Cerebellar cortex (tissue), 1 donor: Measurements from ENCODE around the gene NACC2.

Source experiments
- DNase-seq: peaks from one replicate; pipeline ENCODE4 v3.0.0-alpha.2; 2015; ENCODE audit warnings: low spot score

The NACC2 gene

DNA sequence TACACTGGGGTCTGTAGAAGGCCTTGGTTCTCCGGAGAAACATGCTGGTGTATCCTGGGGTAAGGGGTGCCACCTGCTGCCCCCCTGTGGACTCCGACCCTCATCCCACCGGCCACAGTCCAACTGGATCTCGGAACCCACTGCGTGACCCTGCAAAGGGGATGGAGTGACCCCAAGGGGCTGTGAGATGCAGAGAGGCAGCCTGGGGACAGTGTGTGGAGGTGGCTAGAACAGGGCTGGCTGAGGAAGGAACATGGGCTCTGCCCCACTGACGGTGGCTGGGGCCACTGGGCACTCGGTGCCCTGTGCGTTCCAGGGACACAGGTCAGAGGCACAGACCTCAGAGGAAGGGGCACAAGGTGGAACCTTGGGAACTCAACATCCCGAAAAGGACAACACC lies 2.3 kb downstream of the NACC2 start:
- DNase-seq: no peak

GRCh38 chr9:136092353-136092650 lies 2.8 kb downstream of the NACC2 start:
- DNase-seq: no peak

- no peak for DNase-seq
Measured at GRCh38 chr9:136091582-136092352, 3.3 kb downstream of the NACC2 start.

- no peak for DNase-seq
Measured at GRCh38 chr9:136090768-136091581, 4.1 kb downstream of the NACC2 start.

GRCh38 chr9:136090056-136090735 lies 4.9 kb downstream of the NACC2 start:
- no peak for DNase-seq

GRCh38 chr9:136089697-136090045 lies 5.4 kb downstream of the NACC2 start:
- no peak for DNase-seq

DNA sequence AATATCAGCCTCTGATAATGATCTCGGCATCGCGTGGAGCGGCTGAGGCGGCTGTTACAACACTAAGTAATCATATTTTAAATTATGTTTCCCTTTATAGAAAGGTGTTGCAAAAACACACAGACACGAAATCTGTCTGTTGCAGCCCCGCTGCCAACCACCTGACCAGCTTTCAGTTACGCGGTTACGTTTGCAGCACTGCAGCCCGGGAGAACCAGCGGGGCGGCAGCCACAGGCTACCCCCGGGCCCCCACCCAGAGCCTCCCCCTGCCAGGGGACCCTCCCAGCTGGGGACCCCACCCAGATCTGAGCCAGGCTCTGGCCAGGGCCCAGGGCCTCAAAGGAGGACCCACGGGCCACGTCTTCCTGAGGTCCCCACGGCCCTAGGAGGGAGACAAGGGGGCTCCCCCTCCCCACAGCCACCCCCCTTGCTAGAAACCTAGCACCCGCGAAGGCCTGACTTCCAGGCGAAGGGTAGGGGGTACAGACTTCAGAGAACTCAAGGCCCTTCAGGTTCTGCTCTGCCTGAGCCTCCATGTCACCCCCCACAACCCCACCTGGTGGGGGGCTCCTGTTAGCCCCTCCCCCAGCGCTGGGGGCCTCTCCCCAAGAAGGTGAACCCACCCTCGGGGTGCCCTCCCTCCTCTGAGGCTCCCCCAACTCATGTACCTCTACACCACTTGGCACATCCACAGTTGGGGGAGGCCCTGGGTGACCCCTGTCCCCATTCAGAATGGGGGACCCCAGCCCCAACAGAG lies 6.0 kb downstream of the NACC2 start:
- no peak for DNase-seq

DNA sequence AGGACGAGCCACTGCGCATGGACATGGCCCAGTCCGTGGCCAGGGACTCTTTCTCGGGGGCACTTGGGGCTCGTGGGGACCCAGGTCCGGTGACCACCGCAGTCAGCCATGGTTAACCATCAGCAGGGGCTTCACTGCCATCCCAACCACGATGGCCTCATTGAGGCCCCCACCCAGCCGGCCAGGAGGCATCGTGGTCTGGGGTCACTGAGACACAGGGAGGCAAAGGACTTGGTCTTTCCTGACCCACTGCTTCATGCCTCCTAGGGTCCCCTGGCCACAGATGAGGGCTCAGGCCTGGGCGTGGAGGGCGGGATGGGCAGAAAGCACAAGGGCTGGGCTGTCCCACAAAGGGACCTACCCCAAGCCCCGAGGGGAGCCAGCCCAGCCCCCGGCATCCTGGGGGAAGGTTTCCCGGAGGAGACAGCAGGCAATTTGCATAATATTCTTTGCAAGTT lies 6.6 kb downstream of the NACC2 start:
- DNase-seq: no peak

GRCh38 chr9:136087741-136088480 lies 7.2 kb downstream of the NACC2 start:
- DNase-seq: no peak

DNA sequence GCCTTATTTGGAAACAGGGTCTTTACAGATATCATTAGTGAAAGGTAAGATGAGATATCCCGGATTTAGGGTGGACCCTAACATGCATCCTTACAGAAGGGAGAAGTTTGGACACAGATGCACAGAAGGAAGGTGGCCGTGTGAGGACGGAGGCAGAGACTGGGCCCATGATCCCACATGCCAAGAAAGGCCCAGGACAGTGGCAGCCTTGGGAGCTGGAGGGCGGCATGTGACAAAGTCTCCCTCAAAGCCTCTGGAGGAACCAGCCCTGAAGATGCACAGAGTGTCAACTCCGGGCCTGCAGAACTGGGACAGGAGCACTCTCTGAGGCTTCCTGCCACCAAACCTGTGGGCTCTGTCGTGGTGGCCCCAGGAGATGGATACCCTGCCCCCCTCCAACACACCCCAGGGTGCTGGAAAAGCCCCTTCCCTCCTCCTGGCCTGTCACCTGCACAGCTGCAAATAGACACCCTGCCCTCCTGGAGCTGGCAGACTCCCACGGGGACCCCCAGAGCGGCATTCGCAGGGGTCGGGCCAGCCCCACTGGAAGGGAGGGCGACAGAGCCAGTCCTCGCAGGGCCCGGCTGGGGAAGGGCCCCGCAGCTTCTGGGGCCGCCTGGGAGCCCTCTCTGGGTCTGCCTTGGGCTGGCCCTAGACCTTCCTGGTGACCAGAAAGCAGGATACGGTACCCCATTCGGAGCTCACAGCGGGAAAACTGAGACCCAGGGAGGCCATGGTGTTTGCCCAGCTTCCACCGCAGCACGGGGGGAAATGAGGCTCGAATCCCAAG lies 7.9 kb downstream of the NACC2 start:
- no peak for DNase-seq

GRCh38 chr9:136086213-136086881 lies 8.7 kb downstream of the NACC2 start:
- no peak for DNase-seq

GRCh38 chr9:136085815-136086212 lies 9.3 kb downstream of the NACC2 start:
- peak; percentile 82 for DNase-seq

DNA sequence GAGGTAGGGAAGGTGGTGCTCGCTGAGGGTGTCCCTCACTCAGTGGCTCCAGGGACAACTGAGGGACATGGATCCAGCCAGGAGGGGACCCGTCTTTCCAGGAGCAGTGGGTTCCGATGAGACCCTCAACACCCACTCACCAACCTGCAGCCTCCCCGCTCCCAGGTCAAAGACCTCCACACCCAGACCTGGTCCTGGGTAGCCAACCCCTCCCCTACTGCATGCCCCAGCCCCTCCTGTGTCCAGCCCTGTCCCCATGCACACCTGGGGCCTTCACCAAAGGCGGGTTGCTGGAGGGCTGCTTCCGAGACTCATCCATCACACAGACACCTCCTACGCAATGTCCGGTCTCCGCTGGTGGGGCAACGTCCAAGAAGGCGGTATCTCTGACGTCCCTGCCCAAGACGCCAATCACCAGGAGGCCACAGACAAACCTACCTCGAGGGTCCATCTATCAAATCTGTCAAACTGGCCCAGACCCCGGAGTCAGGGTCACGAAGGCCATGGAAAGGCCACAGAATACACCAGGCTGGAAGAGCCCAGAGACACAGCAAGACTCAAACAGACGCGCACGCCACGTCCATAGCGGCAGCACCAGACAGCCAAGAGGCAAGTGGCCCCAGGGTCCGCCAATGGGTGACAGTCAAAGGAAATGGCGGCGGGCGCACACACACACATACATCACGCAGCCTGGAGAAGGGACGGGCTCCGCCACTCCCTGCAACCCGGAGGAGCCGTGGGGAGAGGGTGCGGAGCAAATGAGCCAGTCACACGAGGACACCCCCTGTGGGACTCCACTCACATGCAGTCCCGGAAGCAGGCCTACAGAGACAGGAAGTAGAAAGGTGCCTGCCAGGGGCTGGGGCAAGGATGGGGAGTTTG lies 10.8 kb downstream of the NACC2 start:
- no peak for DNase-seq

DNA sequence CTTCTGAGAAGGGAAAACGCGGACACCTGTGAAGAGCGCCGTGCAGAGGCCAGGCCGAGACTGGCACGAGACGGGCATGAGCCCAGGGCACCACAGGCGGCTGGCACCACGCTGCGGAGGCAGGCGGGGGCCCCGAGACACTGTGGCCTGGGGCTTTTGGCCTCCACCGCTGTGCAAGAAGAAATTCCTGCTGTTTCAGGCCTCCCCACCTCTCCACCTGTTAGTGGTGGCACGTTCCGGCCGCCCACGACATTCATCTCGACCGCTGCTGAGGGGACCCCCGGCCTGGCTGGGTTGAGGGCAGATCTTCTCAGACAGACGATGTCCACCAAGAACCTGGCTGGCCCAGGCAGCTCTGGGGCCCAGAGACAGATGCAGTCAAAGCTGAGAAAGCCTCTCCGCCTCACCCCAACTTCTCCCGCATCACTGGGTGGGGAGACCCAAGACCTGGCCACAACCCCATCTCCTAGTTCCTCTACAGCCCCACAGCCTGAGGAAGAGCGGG lies 11.5 kb downstream of the NACC2 start:
- DNase-seq: no peak

GRCh38 chr9:136082496-136083361 lies 12.4 kb downstream of the NACC2 start:
- DNase-seq: peak; percentile 65

- no peak for DNase-seq
Measured at GRCh38 chr9:136081826-136082495, 13.1 kb downstream of the NACC2 start.

GRCh38 chr9:136081113-136081825 lies 13.8 kb downstream of the NACC2 start:
- DNase-seq: no peak
